K562 (cell line): ENCODE results near the gene POLR1B.

ENCODE experiments used
- BRF1 ChIP-seq: IDR thresholded peaks from 3 replicates; pipeline ENCODE4 v1.6.1; 2011; ENCODE audit warnings: borderline replicate concordance, mild to moderate bottlenecking; ENCODE audit not compliant: insufficient read length; ENCODE audit errors: extremely low read depth
- GTF2F1 ChIP-seq: IDR thresholded peaks from 2 replicates; pipeline ENCODE4 v1.6.1; 2011; ENCODE audit warnings: low read depth, low read length, improper control_type of control experiment
- ZNF23 ChIP-seq: fragments of 250-450 bp; sonication (Bioruptor Pico); IDR thresholded peaks from 2 replicates; pipeline ENCODE4 v1.4.0; 2020; ENCODE audit warnings: mild to moderate bottlenecking

DNA sequence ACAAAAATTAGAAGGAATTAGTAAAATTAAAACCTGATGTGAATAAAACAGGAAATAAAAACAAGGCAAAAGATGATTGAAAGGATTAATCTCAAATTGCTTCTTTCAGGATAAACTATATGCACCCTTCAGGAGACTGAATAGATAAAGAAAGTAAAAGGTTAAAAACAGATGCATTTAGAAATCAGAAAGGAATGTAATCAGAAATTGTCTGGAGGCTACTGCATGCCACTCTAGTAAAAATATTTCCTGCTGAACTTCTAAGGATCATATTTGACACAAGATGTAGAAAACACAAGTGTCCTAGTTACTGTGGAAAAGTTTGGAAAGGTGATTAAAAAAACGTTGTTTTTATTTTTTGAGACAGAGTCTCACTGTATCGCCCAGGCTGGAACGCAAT is 58.4 kb downstream of the POLR1B start:
- TF ChIP-seq GTF2F1 = no peak
- TF ChIP-seq BRF1 = no peak
- TF ChIP-seq ZNF23 = no peak
